ENCODE data around the gene GDF11. TPM values are rescaled to one million over a fixed set of nuclear protein-coding genes. Genes with fewer than 3 reads are reported as not detected.

Gene GDF11
- polyA plus RNA-seq, 1 of the 3 experiments (the other 2 are of a cell fraction): 9.4 TPM

DNA sequence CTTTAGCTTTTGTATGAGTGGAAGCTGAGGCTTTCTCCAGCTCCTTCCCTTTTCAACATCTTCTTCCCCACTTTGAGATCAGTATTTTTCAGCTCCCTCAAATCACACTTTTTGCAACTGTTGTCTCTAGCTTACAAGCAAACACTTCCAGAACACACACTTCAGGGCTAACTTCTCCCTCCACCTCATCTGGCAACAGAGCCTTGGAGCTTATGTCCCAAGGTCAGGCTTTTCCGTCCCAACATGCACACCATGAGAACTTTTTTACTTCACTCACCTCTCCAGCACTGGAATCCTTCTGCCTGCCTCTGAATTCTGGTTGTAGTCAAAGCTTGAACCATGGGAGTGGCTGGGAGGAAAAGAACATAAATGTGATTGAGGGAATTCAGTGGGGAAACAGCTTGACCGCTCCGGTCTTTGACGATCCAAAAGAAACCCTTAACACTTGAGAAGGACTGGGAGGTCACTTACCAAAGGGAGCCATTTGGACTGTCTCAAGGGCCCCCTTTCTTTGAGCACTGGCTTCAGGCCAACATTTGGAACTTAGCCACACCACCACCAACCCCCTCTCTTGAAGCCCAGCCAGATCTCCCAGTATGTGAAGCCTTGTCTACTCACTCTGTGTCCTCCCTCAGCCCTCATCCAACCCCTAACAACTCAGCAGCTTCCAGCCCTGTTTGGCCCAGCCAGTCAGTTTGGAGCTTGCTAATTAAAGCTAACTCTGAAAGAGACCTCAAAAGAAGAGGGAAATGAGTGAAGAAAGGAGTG, 31.0 kb upstream of the GDF11 start:
- peaks cover 4% of the 10 kb centered on the region for H3F3A ChIP-seq (replicated peaks; ENCODE audit: insufficient read depth)
- peaks cover 13 to 17% of the 10 kb centered on the region in 2 experiments; a peak in 3 of 4 replicates for H3K4me1 ChIP-seq (ENCODE audit: control insufficient read depth in 1 of 2, insufficient read depth in 2 of 2, low read depth in 1 of 2, low read length in 1 of 2)
- no peaks in the 10 kb centered on the region for H3K9me3 ChIP-seq
- H3K27me3 ChIP-seq (ENCODE audit: insufficient read depth): no peaks in the 10 kb centered on the region; the same call in 1 of the 2 replicates
- H3K9ac ChIP-seq: no peak overlapping the region
- no peaks in the 10 kb centered on the region for H4K20me1 ChIP-seq (ENCODE audit: insufficient read depth)
- CTCF ChIA-PET: interaction anchor here (0.8 to 1.2 kb wide), 4 partner anchors 9 to 65 kb away, joined by 3 to 4 read pairs (median 3); no protein-coding TSS in a partner anchor
- H3K79me2 ChIP-seq (ENCODE audit: insufficient read depth): peaks cover 7% of the 10 kb centered on the region; the same call in 1 of the 2 replicates
- no peaks in the 10 kb centered on the region for H3K36me3 ChIP-seq (replicated peaks in 1 of 2; ENCODE audit: control insufficient read depth in 1 of 2, insufficient read depth in 2 of 2, low read length in 1 of 2)
- H3K4me2 ChIP-seq: no peak overlapping the region
- WGBS (ENCODE audit: low lambda C conversion rate): 39% methylated on average over 4 of the region's 4 CpGs
- TF ChIP-seq TCF12 (IDR thresholded peaks at IDR 0.05) (no peak), SMC3 (IDR thresholded peaks at IDR 0.05; ENCODE audit: low read depth, low read length) (no peak), EP300 (IDR thresholded peaks at IDR 0.05; ENCODE audit: borderline replicate concordance in 1 of 2, low read depth in 1 of 2, low read length in 1 of 2) (no peak), EZH2phosphoT487 (IDR thresholded peaks at IDR 0.05; ENCODE audit: borderline replicate concordance, low read depth) (no peak), FOXJ3 (CRISPR knock-in tag; IDR thresholded peaks at IDR 0.05) (no peak), FOSL2 (IDR thresholded peaks at IDR 0.05; ENCODE audit: borderline replicate concordance, low read depth) (no peak), MXI1 (IDR thresholded peaks at IDR 0.05; ENCODE audit: low read depth, low read length) (no peak), RFX5 (IDR thresholded peaks at IDR 0.05; ENCODE audit: low read length) (no peak), FOXM1 (IDR thresholded peaks at IDR 0.05; ENCODE audit: low read depth) (no peak), RXRA (IDR thresholded peaks at IDR 0.05; ENCODE audit: borderline replicate concordance, low read depth) (no peak), MEF2A (IDR thresholded peaks at IDR 0.05; ENCODE audit: borderline replicate concordance, low read depth) (no peak), ELF1 (IDR thresholded peaks at IDR 0.05) (no peak), TAF1 (IDR thresholded peaks at IDR 0.05; ENCODE audit: borderline replicate concordance, low read depth, low read length) (no peak), POLR2AphosphoS5 (IDR thresholded peaks at IDR 0.05; ENCODE audit: low read depth, low read length) (no peak)
- TF ChIP-seq, protein P1, sequence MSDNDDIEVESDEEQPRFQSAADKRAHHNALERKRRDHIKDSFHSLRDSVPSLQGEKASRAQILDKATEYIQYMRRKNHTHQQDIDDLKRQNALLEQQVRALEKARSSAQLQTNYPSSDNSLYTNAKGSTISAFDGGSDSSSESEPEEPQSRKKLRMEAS (IDR thresholded peaks at IDR 0.05; ENCODE audit: low read depth): no peak
- TF ChIP-seq, protein P2, sequence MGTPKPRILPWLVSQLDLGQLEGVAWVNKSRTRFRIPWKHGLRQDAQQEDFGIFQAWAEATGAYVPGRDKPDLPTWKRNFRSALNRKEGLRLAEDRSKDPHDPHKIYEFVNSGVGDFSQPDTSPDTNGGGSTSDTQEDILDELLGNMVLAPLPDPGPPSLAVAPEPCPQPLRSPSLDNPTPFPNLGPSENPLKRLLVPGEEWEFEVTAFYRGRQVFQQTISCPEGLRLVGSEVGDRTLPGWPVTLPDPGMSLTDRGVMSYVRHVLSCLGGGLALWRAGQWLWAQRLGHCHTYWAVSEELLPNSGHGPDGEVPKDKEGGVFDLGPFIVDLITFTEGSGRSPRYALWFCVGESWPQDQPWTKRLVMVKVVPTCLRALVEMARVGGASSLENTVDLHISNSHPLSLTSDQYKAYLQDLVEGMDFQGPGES (IDR thresholded peaks at IDR 0.05; ENCODE audit: low read depth, low read length): no peak
- TF ChIP-seq, protein P3, sequence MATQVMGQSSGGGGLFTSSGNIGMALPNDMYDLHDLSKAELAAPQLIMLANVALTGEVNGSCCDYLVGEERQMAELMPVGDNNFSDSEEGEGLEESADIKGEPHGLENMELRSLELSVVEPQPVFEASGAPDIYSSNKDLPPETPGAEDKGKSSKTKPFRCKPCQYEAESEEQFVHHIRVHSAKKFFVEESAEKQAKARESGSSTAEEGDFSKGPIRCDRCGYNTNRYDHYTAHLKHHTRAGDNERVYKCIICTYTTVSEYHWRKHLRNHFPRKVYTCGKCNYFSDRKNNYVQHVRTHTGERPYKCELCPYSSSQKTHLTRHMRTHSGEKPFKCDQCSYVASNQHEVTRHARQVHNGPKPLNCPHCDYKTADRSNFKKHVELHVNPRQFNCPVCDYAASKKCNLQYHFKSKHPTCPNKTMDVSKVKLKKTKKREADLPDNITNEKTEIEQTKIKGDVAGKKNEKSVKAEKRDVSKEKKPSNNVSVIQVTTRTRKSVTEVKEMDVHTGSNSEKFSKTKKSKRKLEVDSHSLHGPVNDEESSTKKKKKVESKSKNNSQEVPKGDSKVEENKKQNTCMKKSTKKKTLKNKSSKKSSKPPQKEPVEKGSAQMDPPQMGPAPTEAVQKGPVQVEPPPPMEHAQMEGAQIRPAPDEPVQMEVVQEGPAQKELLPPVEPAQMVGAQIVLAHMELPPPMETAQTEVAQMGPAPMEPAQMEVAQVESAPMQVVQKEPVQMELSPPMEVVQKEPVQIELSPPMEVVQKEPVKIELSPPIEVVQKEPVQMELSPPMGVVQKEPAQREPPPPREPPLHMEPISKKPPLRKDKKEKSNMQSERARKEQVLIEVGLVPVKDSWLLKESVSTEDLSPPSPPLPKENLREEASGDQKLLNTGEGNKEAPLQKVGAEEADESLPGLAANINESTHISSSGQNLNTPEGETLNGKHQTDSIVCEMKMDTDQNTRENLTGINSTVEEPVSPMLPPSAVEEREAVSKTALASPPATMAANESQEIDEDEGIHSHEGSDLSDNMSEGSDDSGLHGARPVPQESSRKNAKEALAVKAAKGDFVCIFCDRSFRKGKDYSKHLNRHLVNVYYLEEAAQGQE (IDR thresholded peaks at IDR 0.05; ENCODE audit: low read depth, low read length): no peak
- TF ChIP-seq, protein P4, sequence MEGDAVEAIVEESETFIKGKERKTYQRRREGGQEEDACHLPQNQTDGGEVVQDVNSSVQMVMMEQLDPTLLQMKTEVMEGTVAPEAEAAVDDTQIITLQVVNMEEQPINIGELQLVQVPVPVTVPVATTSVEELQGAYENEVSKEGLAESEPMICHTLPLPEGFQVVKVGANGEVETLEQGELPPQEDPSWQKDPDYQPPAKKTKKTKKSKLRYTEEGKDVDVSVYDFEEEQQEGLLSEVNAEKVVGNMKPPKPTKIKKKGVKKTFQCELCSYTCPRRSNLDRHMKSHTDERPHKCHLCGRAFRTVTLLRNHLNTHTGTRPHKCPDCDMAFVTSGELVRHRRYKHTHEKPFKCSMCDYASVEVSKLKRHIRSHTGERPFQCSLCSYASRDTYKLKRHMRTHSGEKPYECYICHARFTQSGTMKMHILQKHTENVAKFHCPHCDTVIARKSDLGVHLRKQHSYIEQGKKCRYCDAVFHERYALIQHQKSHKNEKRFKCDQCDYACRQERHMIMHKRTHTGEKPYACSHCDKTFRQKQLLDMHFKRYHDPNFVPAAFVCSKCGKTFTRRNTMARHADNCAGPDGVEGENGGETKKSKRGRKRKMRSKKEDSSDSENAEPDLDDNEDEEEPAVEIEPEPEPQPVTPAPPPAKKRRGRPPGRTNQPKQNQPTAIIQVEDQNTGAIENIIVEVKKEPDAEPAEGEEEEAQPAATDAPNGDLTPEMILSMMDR (IDR thresholded peaks at IDR 0.05): no peak
- TF ChIP-seq, protein P5, sequence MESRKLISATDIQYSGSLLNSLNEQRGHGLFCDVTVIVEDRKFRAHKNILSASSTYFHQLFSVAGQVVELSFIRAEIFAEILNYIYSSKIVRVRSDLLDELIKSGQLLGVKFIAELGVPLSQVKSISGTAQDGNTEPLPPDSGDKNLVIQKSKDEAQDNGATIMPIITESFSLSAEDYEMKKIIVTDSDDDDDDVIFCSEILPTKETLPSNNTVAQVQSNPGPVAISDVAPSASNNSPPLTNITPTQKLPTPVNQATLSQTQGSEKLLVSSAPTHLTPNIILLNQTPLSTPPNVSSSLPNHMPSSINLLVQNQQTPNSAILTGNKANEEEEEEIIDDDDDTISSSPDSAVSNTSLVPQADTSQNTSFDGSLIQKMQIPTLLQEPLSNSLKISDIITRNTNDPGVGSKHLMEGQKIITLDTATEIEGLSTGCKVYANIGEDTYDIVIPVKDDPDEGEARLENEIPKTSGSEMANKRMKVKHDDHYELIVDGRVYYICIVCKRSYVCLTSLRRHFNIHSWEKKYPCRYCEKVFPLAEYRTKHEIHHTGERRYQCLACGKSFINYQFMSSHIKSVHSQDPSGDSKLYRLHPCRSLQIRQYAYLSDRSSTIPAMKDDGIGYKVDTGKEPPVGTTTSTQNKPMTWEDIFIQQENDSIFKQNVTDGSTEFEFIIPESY (IDR thresholded peaks at IDR 0.05; ENCODE audit: borderline replicate concordance, low read depth): no peak
- TF ChIP-seq, protein P6, sequence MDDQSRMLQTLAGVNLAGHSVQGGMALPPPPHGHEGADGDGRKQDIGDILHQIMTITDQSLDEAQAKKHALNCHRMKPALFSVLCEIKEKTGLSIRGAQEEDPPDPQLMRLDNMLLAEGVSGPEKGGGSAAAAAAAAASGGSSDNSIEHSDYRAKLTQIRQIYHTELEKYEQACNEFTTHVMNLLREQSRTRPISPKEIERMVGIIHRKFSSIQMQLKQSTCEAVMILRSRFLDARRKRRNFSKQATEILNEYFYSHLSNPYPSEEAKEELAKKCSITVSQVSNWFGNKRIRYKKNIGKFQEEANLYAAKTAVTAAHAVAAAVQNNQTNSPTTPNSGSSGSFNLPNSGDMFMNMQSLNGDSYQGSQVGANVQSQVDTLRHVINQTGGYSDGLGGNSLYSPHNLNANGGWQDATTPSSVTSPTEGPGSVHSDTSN (IDR thresholded peaks at IDR 0.05): no peak
- H3K4me3 ChIP-seq (ENCODE audit: low read depth in 2 of 2, low read length in 1 of 2): no peak overlapping the region
- H3K9me2 ChIP-seq: no peaks in the 10 kb centered on the region
- POLR2A ChIA-PET: no interaction called here
- no peak overlapping the region for H2AFZ ChIP-seq (ENCODE audit: low read depth)
- DNase-seq: no peak
- no peak overlapping the region for H3K27ac ChIP-seq (ENCODE audit: low read depth in 2 of 2, low read length in 1 of 2)

Measured in SK-N-SH (cell line).